Activated naive CD4-positive, alpha-beta T cell treated with anti-CD3 and anti-CD28 coated beads, Interleukin-2, amount 10 ng/mL, durations not matched to agents 7 days and 5 days (primary cell): Measurements from ENCODE around the gene AHDC1.

Experiments used
- CTCF ChIA-PET: fragments of 350-600 bp; sonication (Branson Sonifier 250); formaldehyde crosslinking; loops from one replicate; lab custom pipeline; 2021; ENCODE audit warnings: antibody characterized with exemption; lab: Charles Lee
- DNase-seq: peaks from one replicate; pipeline ENCODE4 v3.0.0-alpha.2; 2020
- H3K27ac Mint-ChIP-seq: one replicate; pipeline ENCODE4 v1.8.0; 2021; ENCODE audit warnings: mild to moderate bottlenecking, moderate library complexity, mixed read lengths
- H3K27me3 Mint-ChIP-seq: one replicate; pipeline ENCODE4 v1.8.0; 2021; ENCODE audit warnings: mild to moderate bottlenecking, mixed read lengths
- H3K36me3 Mint-ChIP-seq: one replicate; pipeline ENCODE4 v1.8.0; 2021; ENCODE audit warnings: mixed read lengths
- H3K4me1 Mint-ChIP-seq: one replicate; pipeline ENCODE4 v1.8.0; 2021; ENCODE audit warnings: mixed read lengths
- H3K4me3 Mint-ChIP-seq: one replicate; pipeline ENCODE4 v1.8.0; 2021; ENCODE audit warnings: mild to moderate bottlenecking, moderate library complexity, mixed read lengths
- H3K9me3 Mint-ChIP-seq: one replicate; pipeline ENCODE4 v1.8.0; 2021; ENCODE audit warnings: mixed read lengths

AHDC1 gene

GRCh38 chr1:27614625-27615344 lies 10.8 kb upstream of the AHDC1 start:
- peaks cover 2% of the 10 kb centered on the region for H3K36me3 Mint-ChIP-seq
- DNase-seq: no peak
- no peaks in the 10 kb centered on the region for H3K9me3 Mint-ChIP-seq
- H3K4me1 Mint-ChIP-seq: peaks cover 53% of the 10 kb centered on the region
- H3K27ac Mint-ChIP-seq: no peak overlapping the region
- H3K27me3 Mint-ChIP-seq: peaks cover 4% of the 10 kb centered on the region
- CTCF ChIA-PET: interaction anchor here (0.6 to 11.5 kb wide), 6 partner anchors 8 to 244 kb away, joined by 3 to 221 read pairs (median 4); no protein-coding TSS in a partner anchor
- H3K4me3 Mint-ChIP-seq: no peak overlapping the region

- Mint-ChIP-seq H3K36me3 (peaks cover 2% of the 10 kb centered on the region), H3K4me1 (peaks cover 48% of the 10 kb centered on the region), H3K27me3 (peaks cover 4% of the 10 kb centered on the region), H3K4me3 (no peak overlapping the region), H3K27ac (peak overlapping the region; percentile 56), H3K9me3 (no peaks in the 10 kb centered on the region)
- no peak for DNase-seq
- CTCF ChIA-PET: interaction anchor here (0.6 to 11.5 kb wide), 5 partner anchors 7 to 245 kb away, joined by 3 to 221 read pairs (median 4); no protein-coding TSS in a partner anchor
These were observed 10.2 kb upstream of the AHDC1 start for GRCh38 chr1:27614043-27614624.

DNA sequence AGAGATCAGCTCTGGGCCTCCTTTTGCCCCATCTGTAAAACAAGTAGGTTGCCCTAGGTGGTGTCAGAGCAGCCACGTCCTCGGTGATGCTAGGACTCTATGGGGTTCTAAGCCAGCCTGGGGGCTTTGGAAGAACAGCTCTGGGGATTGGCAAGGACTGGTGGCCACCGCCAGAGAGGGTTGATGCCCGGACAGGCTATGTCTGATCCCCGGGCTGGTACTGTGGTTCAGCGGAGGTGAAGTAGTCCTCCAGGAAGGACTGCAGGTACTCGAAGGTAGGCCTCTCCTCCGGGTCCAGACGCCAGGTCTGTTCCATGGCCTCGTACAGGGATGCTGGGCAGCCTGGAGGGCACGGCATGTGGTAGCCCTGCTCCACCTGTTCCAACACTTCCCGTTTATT lies 8.8 kb upstream of the AHDC1 start:
- peaks cover 2% of the 10 kb centered on the region for H3K36me3 Mint-ChIP-seq
- H3K4me1 Mint-ChIP-seq: peaks cover 36% of the 10 kb centered on the region
- H3K4me3 Mint-ChIP-seq: no peak overlapping the region
- CTCF ChIA-PET: interaction anchor here (1.3 to 11.5 kb wide), 3 partner anchors 49 to 55 kb away, joined by 3 to 221 read pairs (median 14); no protein-coding TSS in a partner anchor
- no peaks in the 10 kb centered on the region for H3K9me3 Mint-ChIP-seq
- no peak overlapping the region for H3K27ac Mint-ChIP-seq
- peaks cover 4% of the 10 kb centered on the region for H3K27me3 Mint-ChIP-seq
- DNase-seq: no peak

DNA sequence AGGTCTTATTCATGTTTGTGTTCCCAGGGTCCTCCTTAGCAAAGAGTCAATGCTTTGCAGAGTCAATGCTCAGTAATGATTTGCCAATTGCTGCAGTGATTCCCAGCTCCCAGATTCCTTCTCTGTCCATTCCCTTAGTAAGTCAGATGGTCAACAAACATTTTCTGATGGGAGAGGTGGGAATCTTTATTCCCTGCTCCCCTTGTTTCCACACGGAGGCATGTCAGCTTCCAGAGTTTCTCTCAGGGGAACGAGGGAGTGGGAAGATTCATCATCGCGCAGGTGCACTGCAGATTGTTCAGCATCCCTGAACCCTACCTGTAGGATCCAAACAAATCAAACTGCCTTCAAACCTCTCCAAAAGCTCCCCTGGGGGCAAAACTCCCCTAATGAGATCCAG lies 7.5 kb upstream of the AHDC1 start:
- Mint-ChIP-seq H3K27me3 (peaks cover 4% of the 10 kb centered on the region), H3K4me1 (peaks cover 31% of the 10 kb centered on the region), H3K4me3 (no peak overlapping the region), H3K36me3 (no peaks in the 10 kb centered on the region), H3K9me3 (no peaks in the 10 kb centered on the region), H3K27ac (no peak overlapping the region)
- CTCF ChIA-PET: interaction anchor here (2.9 to 11.5 kb wide), 2 partner anchors 50 to 53 kb away, joined by 14 to 221 read pairs; no protein-coding TSS in a partner anchor
- DNase-seq: no peak

GRCh38 chr1:27609618-27610240 lies 5.8 kb upstream of the AHDC1 start:
- CTCF ChIA-PET: interaction anchor here (1.0 to 11.5 kb wide), 9 partner anchors 19 to 219 kb away, joined by 3 to 221 read pairs (median 8); partner anchors contain the start of gene IFI6
- peaks cover 35% of the 10 kb centered on the region for H3K4me1 Mint-ChIP-seq
- H3K4me3 Mint-ChIP-seq: no peak overlapping the region
- DNase-seq: no peak
- H3K27me3 Mint-ChIP-seq: peaks cover 9% of the 10 kb centered on the region
- H3K36me3 Mint-ChIP-seq: no peaks in the 10 kb centered on the region
- H3K9me3 Mint-ChIP-seq: no peaks in the 10 kb centered on the region
- no peak overlapping the region for H3K27ac Mint-ChIP-seq

DNA sequence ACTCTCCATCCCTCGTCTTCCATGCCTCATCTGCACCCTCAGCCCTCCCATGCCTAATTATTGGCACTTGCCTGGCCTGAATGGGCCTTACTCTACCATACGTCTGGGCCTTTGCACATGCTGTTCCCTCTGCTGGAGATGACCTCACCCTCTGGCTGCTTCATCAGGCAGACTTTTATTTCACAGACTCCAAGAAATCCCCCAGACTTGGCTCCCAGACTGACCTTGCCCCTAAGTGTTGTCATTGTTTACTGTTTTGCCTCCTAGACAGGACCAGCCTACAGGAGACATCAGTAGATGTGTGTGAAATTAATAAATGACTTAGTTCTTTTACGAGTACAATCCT lies 5.2 kb upstream of the AHDC1 start:
- CTCF ChIA-PET: interaction anchor here (0.6 to 11.5 kb wide), 14 partner anchors 20 to 308 kb away, joined by 3 to 221 read pairs (median 8); partner anchors contain the start of genes FAM76A and IFI6
- Mint-ChIP-seq H3K4me1 (peaks cover 33% of the 10 kb centered on the region), H3K9me3 (no peaks in the 10 kb centered on the region), H3K27me3 (peaks cover 9% of the 10 kb centered on the region), H3K27ac (no peak overlapping the region), H3K36me3 (no peaks in the 10 kb centered on the region), H3K4me3 (no peak overlapping the region)
- no peak for DNase-seq

DNA sequence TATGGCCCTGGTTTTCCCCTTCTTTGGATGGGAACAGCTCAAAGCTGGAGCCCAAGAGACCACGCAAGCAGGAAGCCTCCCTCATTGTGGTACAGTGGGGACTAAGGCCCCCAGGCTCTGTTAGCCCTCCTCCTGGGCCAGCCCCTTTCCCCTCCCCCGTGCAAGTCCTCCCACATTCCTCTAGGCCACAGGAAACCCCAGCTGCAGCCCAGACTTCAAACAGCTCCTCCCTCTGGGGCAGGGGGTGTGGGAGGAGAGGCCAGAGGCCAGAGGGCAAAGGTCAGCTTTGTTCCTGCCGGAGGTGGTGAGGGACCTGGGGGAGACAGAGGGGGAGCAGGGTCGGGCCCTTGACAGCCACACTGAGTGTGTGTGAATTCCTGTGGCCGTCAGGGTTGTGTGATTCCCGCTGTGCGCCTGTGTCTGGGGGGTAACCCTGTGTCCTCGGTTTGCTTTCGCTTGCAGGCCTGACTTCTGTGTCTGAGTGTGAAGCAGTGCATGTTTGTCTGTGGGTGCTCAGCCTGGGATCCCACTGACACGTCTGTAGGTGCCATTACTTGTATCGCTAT lies 3.4 kb upstream of the AHDC1 start:
- peaks cover 18% of the 10 kb centered on the region for H3K27me3 Mint-ChIP-seq
- H3K4me3 Mint-ChIP-seq: no peak overlapping the region
- no peak for DNase-seq
- H3K9me3 Mint-ChIP-seq: no peaks in the 10 kb centered on the region
- peaks cover 31% of the 10 kb centered on the region for H3K4me1 Mint-ChIP-seq
- CTCF ChIA-PET: interaction anchor here (0.6 to 11.5 kb wide), 38 partner anchors 8 to 311 kb away, joined by 3 to 221 read pairs (median 6); partner anchors contain the start of gene IFI6
- no peak overlapping the region for H3K27ac Mint-ChIP-seq
- no peaks in the 10 kb centered on the region for H3K36me3 Mint-ChIP-seq

DNA sequence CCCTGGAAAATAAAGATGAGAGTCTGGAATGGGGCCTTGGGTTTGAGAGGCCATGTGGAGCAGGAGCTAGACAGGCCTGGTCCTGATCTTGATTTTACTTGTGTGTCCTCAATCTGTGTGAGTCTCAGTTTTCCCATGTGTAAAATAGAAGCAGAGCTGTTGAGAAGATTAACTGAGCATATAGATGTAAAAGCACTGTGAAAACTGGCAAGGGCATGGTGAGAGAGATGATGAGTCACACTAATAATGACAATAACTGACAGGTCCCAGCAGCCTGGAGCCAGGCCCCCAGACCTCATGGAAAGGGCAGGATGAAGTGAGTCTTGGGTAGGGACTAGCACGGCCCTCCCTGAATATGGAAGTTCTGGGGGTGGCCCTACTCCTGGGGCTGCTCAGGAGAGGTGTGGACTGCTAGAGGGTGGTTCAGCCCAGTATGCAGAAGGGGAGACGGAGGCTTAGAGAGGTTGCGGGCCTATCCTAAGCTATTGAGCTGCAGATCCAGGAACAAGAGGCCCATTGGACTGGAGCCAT lies 2.8 kb upstream of the AHDC1 start:
- Mint-ChIP-seq H3K36me3 (no peaks in the 10 kb centered on the region), H3K4me3 (no peak overlapping the region), H3K27me3 (peaks cover 20% of the 10 kb centered on the region), H3K4me1 (peaks cover 31% of the 10 kb centered on the region), H3K9me3 (no peaks in the 10 kb centered on the region), H3K27ac (peak overlapping the region; percentile 56)
- CTCF ChIA-PET: interaction anchor here (0.6 to 11.5 kb wide), 38 partner anchors 8 to 310 kb away, joined by 3 to 221 read pairs (median 6); partner anchors contain the start of gene IFI6
- no peak for DNase-seq

DNA sequence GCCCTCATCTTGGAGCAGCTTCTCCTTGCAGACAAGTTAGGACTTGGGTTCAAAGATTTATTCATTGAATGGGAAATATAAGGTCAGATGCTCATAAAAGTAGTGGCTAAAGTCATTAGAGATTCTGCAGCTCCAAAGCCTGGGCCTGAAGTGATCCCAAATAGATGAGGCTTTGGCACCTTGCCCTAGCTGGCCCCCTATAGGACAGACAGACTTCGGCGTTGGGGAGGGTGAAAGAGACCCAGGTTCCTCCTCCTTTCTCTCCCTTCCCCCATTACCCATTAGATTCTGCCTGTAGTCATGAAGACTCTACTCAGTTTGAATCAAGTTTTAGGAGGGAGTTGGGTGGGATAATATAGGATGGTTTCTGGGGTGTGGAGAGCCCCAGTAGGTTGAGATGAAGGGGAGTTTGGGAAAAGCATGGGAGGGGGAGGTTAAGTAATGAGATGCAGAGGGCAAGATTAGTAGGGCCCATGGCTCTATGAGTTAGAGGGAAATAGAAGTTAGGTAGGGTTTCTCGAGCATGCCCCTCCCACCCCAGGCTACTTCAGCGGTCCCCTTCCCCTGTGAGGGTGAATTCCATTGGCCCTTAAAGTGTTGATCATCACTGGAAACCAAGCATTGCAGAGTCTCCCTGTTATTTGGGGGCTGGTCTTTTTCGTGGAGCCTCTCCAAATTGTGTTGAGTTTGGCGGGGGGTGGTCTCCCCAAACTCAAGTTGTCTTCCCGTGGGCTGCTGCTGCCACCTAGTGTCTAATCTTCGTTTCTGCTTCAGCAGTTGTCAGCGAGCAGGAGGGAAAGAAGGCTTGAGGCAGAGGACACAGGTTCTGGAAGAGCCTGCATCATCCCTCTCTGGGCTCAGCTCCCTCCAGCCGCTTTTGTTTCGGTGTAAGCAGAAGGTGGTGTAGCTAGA lies 2.1 kb upstream of the AHDC1 start:
- CTCF ChIA-PET: interaction anchor here (0.6 to 11.5 kb wide), 47 partner anchors 9 to 526 kb away, joined by 3 to 221 read pairs (median 4); partner anchors contain the start of genes GPR3 and IFI6
- peak; percentile 75 for DNase-seq
- no peaks in the 10 kb centered on the region for H3K9me3 Mint-ChIP-seq
- peaks cover 36% of the 10 kb centered on the region for H3K4me1 Mint-ChIP-seq
- H3K27ac Mint-ChIP-seq: peak overlapping the region; percentile 56
- H3K4me3 Mint-ChIP-seq: peak overlapping the region; percentile 96
- no peaks in the 10 kb centered on the region for H3K36me3 Mint-ChIP-seq
- H3K27me3 Mint-ChIP-seq: peaks cover 17% of the 10 kb centered on the region

GRCh38 chr1:27605300-27605766 lies 1.4 kb upstream of the AHDC1 start:
- H3K9me3 Mint-ChIP-seq: no peaks in the 10 kb centered on the region
- H3K4me1 Mint-ChIP-seq: peaks cover 39% of the 10 kb centered on the region
- H3K27me3 Mint-ChIP-seq: peaks cover 17% of the 10 kb centered on the region
- H3K36me3 Mint-ChIP-seq: no peaks in the 10 kb centered on the region
- peak overlapping the region; percentile 96 for H3K4me3 Mint-ChIP-seq
- CTCF ChIA-PET: interaction anchor here (0.7 to 11.5 kb wide), 20 partner anchors 9 to 526 kb away, joined by 3 to 221 read pairs (median 6); partner anchors contain the start of genes GPR3 and IFI6
- H3K27ac Mint-ChIP-seq: no peak overlapping the region
- no peak for DNase-seq

- peak overlapping the region; percentile 33 for H3K27ac Mint-ChIP-seq
- H3K4me3 Mint-ChIP-seq: peak overlapping the region; percentile 96
These were observed 795 bp upstream of the AHDC1 start for GRCh38 chr1:27604579-27605299.

GRCh38 chr1:27603309-27603680 lies 649 bp downstream of the AHDC1 start:
- peaks cover 57% of the 10 kb centered on the region for H3K4me1 Mint-ChIP-seq
- H3K27me3 Mint-ChIP-seq: peaks cover 21% of the 10 kb centered on the region
- CTCF ChIA-PET: interaction anchor here (1.0 to 6.3 kb wide), 4 partner anchors 79 to 204 kb away, joined by 3 to 103 read pairs (median 42); no protein-coding TSS in a partner anchor
- H3K4me3 Mint-ChIP-seq: peak overlapping the region; percentile 96
- H3K9me3 Mint-ChIP-seq: no peaks in the 10 kb centered on the region
- H3K27ac Mint-ChIP-seq: no peak overlapping the region
- H3K36me3 Mint-ChIP-seq: no peaks in the 10 kb centered on the region
- peak; percentile 61 for DNase-seq

More at GRCh38 chr1:27604579-27605299, 795 bp upstream of the AHDC1 start:
- no peak for DNase-seq
- H3K4me1 Mint-ChIP-seq: peaks cover 45% of the 10 kb centered on the region
- H3K27me3 Mint-ChIP-seq: peaks cover 21% of the 10 kb centered on the region
- CTCF ChIA-PET: interaction anchor here (0.9 to 11.5 kb wide), 18 partner anchors 10 to 308 kb away, joined by 3 to 221 read pairs (median 7); partner anchors contain the start of genes GPR3 and IFI6
- H3K9me3 Mint-ChIP-seq: no peaks in the 10 kb centered on the region
- no peaks in the 10 kb centered on the region for H3K36me3 Mint-ChIP-seq
